NT2/D1 (cell line): ENCODE measurements around the gene NISCH.

ENCODE experiments used
- SUZ12 ChIP-seq: IDR thresholded peaks from 2 replicates; pipeline ENCODE4 v1.6.1; 2011; ENCODE audit not compliant: insufficient read length, insufficient read depth; ENCODE audit errors: extremely low read depth
- YY1 ChIP-seq: IDR thresholded peaks from 2 replicates; pipeline ENCODE4 v1.6.1; 2011; ENCODE audit not compliant: insufficient read length, insufficient read depth
- ZNF274 ChIP-seq: IDR thresholded peaks from 2 replicates; pipeline ENCODE4 v1.6.1; 2011; ENCODE audit warnings: mild to moderate bottlenecking, low read depth, low read length

DNA sequence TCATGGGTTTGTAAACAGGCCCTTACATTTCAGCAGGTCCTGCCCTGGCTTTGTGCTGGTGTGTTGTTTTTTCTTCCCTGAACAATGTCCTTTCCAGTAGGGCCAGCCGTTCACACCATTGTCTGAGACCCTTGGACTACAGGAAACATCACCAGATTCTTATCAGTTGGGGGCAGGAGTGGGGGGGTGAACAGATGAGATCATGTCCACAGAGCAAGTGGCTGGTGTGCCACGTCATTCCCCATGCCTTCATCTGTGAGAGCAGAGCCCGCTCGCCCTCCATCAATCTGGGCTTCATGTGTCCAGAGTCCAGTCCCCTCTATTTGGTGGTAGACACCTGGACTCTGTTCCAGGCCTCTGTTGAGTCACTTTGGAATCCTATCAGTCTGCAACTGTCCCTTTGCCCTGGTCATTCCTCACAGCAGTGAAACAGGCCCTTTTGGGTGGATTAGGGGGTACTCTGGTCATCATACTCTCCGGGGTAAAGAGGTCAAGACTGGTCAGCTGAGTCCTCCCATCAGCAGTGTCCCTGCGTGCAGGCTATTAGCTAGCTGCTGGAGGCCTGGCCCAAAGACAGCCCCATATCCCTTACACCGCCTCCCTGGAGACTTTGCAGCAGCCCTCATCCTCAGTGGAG lies 25.5 kb upstream of the NISCH start:
- TF ChIP-seq YY1 (no peak), ZNF274 (no peak), SUZ12 (no peak)
